GM18868 (cell line): Measurements from ENCODE around the gene KCNK7.

Experiments used
- ATAC-seq: cut with Tn5 transposase; IDR thresholded peaks from one replicate; pipeline ENCODE4 v1.9.1; 2021; ENCODE audit warnings: mild to moderate bottlenecking, moderate library complexity; ENCODE audit not compliant: unreplicated experiment

KCNK7 gene

GRCh38 chr11:65589444-65590239 lies 6.0 kb downstream of the KCNK7 start:
- ATAC-seq, result peak; percentile 44

GRCh38 chr11:65588199-65589054 lies 7.2 kb downstream of the KCNK7 start:
- peak; percentile 73 for ATAC-seq

- no peak for ATAC-seq
Measured at GRCh38 chr11:65586676-65587075, 8.9 kb downstream of the KCNK7 start.

- no peak for ATAC-seq
Measured at GRCh38 chr11:65586247-65586630, 9.4 kb downstream of the KCNK7 start.

- ATAC-seq, result no peak
Measured at GRCh38 chr11:65585396-65586246, 10.0 kb downstream of the KCNK7 start.

- ATAC-seq, result no peak
Measured at GRCh38 chr11:65584723-65585171, 10.9 kb downstream of the KCNK7 start.

- ATAC-seq, result no peak
Measured at GRCh38 chr11:65584106-65584505, 11.5 kb downstream of the KCNK7 start.

- ATAC-seq, result no peak
Measured at GRCh38 chr11:65583589-65583988, 12.0 kb downstream of the KCNK7 start.

- no peak for ATAC-seq
Measured at GRCh38 chr11:65581928-65582327, 13.7 kb downstream of the KCNK7 start.

GRCh38 chr11:65580756-65581155 lies 14.8 kb downstream of the KCNK7 start:
- ATAC-seq, result no peak

GRCh38 chr11:65580031-65580692 lies 15.4 kb downstream of the KCNK7 start:
- no peak for ATAC-seq

- ATAC-seq, result no peak
Measured at GRCh38 chr11:65579291-65579690, 16.3 kb downstream of the KCNK7 start.

- ATAC-seq, result no peak
Measured at GRCh38 chr11:65578667-65579066, 16.9 kb downstream of the KCNK7 start.

- ATAC-seq, result no peak
Measured at GRCh38 chr11:65578134-65578533, 17.5 kb downstream of the KCNK7 start.

GRCh38 chr11:65577756-65578109 lies 17.9 kb downstream of the KCNK7 start:
- ATAC-seq, result no peak

- ATAC-seq, result no peak
Measured at GRCh38 chr11:65576867-65577755, 18.5 kb downstream of the KCNK7 start.

- ATAC-seq, result no peak
Measured at GRCh38 chr11:65576232-65576866, 19.3 kb downstream of the KCNK7 start.

- ATAC-seq, result no peak
Measured at GRCh38 chr11:65575568-65576231, 19.9 kb downstream of the KCNK7 start, which contains the start of gene EHBP1L1. Gene EHBP1L1, plus strand, starts transcription at chr11:65576053. Its CDS starts 250 bp downstream, at chr11:65576303.
